Tongue (tissue), 3 donors: ENCODE data around the gene SNRPE. TPM values are rescaled to one million over a fixed set of nuclear protein-coding genes. Genes with fewer than 3 reads are reported as not detected.

Experiments
- DNase-seq: peaks from one replicate; pipeline ENCODE4 v3.0.0-alpha.2; 2015
- small RNA-seq: library from RNA; depleted of rRNA; stranded (forward); fragments of <200 nt; gene quantifications from one replicate; pipeline ENCODE3, GENCODE V24; 2014; ENCODE audit warnings: low replicate concordance
- total RNA-seq: library from RNA; depleted of rRNA; stranded (reverse); fragments of >200 nt; gene quantifications from one replicate; pipeline ENCODE4 v1.2.3, GENCODE V29; 2014

The SNRPE gene
- total RNA-seq, 1 donor from 2014 or later, result 90.5 TPM

- no peak for DNase-seq
Observed at GRCh38 chr1:203880606-203881005, 19.2 kb downstream of the SNRPE start.

- DNase-seq, result no peak
Observed at GRCh38 chr1:203888807-203889251, 27.4 kb downstream of the SNRPE start.

GRCh38 chr1:203891950-203892349, 30.6 kb downstream of the SNRPE start:
- DNase-seq, result no peak

- DNase-seq, result no peak
Observed at GRCh38 chr1:203898458-203899352, 37.3 kb downstream of the SNRPE start.

GRCh38 chr1:203899353-203899716, 37.9 kb downstream of the SNRPE start:
- DNase-seq, result no peak

GRCh38 chr1:203899869-203900714, 38.7 kb downstream of the SNRPE start:
- no peak for DNase-seq

- no peak for DNase-seq
Observed at GRCh38 chr1:203901581-203901980, 40.2 kb downstream of the SNRPE start.

- DNase-seq, result no peak
Observed at GRCh38 chr1:203905275-203905674, 43.9 kb downstream of the SNRPE start.

GRCh38 chr1:203906932-203907331, 45.5 kb downstream of the SNRPE start:
- DNase-seq, result no peak

- no peak for DNase-seq
Observed at GRCh38 chr1:203907901-203908300, 46.5 kb downstream of the SNRPE start.

- no peak for DNase-seq
Observed at GRCh38 chr1:203911806-203912205, 50.4 kb downstream of the SNRPE start.

- no peak for DNase-seq
Observed at GRCh38 chr1:203913073-203913521, 51.7 kb downstream of the SNRPE start.

GRCh38 chr1:203914292-203914691, 52.9 kb downstream of the SNRPE start:
- no peak for DNase-seq

- no peak for DNase-seq
Observed at GRCh38 chr1:203915811-203916210, 54.4 kb downstream of the SNRPE start.

- DNase-seq, result no peak
Observed at GRCh38 chr1:203916756-203917155, 55.4 kb downstream of the SNRPE start.

Small RNAs within 50 kb of the gene (small RNA-seq; reads per million reads assigned to genes)
- not detected for gene HSPE1P6

Other genes with a start within 250 kb of the SNRPE start
- gene ATP2B4, start 234.8 kb upstream of the SNRPE start, total RNA-seq, result 101 TPM
- not detected for gene LAX1, start 96.4 kb upstream of the SNRPE start, total RNA-seq
- gene ZBED6, start 66.0 kb upstream of the SNRPE start, total RNA-seq, result 34.2 TPM
- gene ZC3H11A, start 66.0 kb upstream of the SNRPE start, total RNA-seq, result 122 TPM
- gene SOX13, start 211.5 kb downstream of the SNRPE start, total RNA-seq, result 31.3 TPM